ENCODE measurements around the gene RRP12.

DNA sequence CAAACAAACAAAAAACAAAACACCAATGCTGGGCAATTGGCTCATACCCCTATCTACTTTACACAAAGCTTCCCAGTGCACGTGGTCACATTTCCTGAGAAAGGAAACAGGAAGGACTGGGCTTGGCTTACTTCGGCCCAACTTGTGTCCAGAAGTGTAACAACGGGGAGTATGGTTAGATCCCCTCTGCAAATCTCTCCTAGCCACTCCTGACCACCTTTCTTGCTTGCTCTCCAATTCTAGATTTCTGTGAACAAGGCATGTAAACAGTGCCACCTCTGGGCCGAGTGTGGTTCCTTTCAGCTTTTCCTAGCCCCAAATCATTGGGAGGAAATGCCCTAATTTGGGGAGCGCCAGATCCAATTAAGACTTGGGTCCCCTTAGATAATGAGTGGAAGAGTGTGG lies 45.6 kb downstream of the RRP12 start:
- TF ChIP-seq POLR2AphosphoS5 (IDR thresholded peaks at IDR 0.05; ENCODE audit: insufficient read depth, low read depth, low read length) (peak; percentile 50), MYC (IDR thresholded peaks at IDR 0.05; ENCODE audit: low read depth, low read length) (no peak), EZH2 (IDR thresholded peaks at IDR 0.05; ENCODE audit: borderline replicate concordance, low read depth, low read length, severe bottlenecking) (no peak), JUN (IDR thresholded peaks at IDR 0.05; ENCODE audit: borderline replicate concordance, insufficient read depth, insufficient read length, low read depth) (no peak), FOS (IDR thresholded peaks at IDR 0.05; ENCODE audit: borderline replicate concordance, insufficient read depth, low read length) (no peak), POLR2A (IDR thresholded peaks at IDR 0.05; ENCODE audit: low read depth, low read length) (no peak)
- TF ChIP-seq, protein P1, sequence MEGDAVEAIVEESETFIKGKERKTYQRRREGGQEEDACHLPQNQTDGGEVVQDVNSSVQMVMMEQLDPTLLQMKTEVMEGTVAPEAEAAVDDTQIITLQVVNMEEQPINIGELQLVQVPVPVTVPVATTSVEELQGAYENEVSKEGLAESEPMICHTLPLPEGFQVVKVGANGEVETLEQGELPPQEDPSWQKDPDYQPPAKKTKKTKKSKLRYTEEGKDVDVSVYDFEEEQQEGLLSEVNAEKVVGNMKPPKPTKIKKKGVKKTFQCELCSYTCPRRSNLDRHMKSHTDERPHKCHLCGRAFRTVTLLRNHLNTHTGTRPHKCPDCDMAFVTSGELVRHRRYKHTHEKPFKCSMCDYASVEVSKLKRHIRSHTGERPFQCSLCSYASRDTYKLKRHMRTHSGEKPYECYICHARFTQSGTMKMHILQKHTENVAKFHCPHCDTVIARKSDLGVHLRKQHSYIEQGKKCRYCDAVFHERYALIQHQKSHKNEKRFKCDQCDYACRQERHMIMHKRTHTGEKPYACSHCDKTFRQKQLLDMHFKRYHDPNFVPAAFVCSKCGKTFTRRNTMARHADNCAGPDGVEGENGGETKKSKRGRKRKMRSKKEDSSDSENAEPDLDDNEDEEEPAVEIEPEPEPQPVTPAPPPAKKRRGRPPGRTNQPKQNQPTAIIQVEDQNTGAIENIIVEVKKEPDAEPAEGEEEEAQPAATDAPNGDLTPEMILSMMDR (IDR thresholded peaks at IDR 0.05; ENCODE audit: extremely low read depth in 1 of 2, insufficient read depth in 1 of 2, low read depth in 1 of 2, low read length in 2 of 2), result peak; percentile 39 to 45
- TF ChIP-seq, protein P2, sequence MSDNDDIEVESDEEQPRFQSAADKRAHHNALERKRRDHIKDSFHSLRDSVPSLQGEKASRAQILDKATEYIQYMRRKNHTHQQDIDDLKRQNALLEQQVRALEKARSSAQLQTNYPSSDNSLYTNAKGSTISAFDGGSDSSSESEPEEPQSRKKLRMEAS (IDR thresholded peaks at IDR 0.05; ENCODE audit: insufficient read depth, insufficient read length), result peak; percentile 82

Measured in endothelial cell of umbilical vein (primary cell).